ENCODE measurements around the gene TFPI.
"Not testable (repeated sequence)": the region's sequence is repeated elsewhere in the genome, so short reads cannot be mapped to it uniquely, and the experiment has no call there.

The TFPI gene

DNA sequence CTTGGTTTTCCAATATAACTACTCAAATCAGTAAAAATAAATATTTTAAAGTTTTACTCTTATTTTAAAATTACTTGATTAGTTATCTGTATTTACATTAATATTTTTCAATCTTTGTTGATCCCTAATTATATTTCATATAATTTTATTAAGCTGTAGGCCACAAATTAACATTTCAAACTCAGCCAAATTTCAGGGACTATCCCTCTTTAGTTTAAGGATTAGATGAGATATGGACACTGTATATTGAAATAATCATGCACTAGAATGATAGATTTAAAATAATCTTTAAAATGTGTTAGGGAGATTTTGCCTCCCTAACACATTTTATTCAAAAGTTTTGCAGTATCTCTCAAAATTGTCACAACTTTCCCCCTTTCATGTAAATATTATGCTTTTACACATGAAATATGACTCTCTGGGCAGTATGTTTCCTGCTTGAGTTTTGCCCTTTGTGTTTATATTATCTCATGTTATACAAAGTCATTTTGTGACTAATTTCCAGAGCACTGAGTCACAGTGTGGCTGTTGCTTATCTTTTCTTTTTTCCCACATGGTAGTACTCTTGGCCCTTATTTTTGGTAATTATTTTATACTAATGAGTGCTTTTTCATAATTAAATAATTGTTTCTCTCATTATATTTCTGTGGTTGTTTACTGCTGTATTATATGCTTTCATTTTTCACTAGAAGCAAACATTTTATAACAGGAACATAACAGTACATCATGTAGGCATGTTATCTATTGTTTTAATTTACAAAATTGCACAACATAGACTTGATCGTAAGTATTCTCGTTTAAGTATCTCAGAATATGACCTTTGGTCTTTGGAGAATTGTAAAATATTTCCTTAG lies 1.2 kb downstream of the TFPI start:
- DNase-seq = no peak

GRCh38 chr2:187552381-187552780 lies 1.9 kb downstream of the TFPI start:
- DNase-seq = no peak

DNA sequence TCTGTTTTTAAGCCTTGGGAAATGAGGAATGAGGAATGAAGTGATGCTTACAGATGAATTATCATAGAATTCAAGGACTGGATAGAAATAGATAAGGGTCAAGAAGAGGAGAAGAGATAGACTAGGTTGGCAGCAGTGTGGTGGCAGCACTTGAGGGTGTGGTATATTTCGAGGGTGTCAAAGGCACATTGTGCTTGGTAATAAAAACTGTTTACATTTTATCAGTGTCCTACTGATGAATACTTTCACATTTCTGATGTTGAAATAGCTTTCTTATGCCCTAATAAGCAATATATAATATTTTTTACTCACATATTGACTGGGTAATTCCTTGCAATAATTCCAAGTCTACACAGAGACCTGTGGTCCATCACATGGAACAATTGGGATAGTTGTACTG lies 3.4 kb downstream of the TFPI start:
- DNase-seq = no peak

DNA sequence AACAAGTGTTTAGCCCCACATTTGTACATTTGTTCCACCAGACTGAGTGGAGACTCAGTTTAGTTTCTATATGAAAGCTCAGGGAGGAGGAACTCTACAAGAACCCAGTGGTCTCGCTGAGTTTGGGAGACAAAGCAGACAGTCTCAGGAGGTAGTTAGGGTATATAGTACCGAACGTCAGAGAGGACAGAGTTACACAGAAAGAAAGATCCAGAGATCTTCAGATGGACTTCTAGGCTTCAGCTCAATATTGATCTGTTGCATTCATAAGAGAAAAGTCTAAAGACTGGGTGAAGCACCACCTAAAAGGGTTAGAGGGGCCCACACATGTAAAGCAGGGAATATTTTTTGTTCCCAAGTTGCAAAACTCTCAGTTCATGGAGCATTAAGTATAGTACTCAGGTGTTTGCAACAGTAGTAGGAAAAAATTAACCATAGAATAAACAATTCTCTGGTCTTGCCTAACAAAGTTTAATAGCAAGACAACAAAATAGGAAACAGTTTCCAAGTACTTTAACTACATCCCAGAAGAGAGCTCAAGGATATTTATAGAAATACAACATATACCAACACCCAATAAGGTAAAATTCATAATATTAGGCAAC lies 4.2 kb downstream of the TFPI start:
- no peak for DNase-seq

- no peak for DNase-seq
Observed at GRCh38 chr2:187549193-187549592, 5.0 kb downstream of the TFPI start.

- no peak for DNase-seq
Observed at GRCh38 chr2:187548656-187549055, 5.6 kb downstream of the TFPI start.

DNA sequence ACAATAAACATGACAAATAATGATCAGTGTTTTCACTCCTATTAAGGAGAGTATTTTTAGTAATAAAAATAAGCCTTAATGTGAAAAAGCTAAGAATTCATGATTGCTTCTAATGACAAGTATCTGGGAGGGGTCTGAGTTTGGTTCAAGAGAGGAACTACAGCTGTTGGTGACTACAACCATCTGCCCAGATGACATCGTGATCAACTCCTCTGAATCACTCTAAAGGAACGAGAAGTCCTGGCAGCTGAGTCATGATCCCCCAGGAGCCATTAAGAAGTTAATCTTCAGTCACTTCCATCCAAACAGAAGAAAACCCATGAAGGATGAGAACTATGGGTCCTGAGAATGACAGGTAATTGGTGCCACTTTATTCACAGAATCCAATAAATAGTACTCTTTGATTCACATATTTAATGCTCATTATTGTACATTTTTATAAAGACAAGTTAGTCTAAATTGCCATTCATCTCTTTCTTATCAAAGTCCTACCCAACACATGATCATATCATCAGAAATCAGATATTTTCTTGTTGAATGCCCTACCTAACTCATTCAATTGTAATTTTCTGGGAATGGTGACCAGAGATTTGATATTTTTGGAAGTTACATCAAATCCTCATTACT lies 6.8 kb downstream of the TFPI start:
- DNase-seq = peak in 1 of 2 donors; percentile 13

DNA sequence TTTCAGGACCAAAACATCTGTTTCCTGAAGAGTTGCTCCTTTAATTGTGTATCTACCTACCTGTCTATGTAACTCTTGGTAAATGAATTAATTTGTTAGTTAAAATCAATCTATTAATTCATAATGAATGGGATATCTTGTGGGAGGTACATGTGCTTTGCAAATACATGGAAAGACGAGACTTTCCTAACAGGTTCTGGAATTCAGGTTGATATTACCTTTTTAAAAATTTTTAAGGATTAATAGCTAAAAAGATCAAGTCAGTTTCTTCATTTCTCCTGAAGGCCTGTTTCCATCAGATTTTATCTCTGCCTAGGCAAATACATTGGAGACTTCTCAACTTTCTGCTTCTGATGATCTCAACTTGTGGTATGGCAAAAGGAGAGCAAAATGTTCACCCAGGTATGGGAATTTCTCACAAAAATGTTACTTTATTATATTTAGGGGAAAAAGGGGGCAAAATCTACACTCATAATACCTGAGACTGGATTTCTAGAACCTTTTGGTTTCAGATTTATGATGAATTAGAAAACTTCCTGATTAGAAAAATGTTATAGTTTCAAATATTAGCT lies 7.4 kb downstream of the TFPI start:
- no peak for DNase-seq

GRCh38 chr2:187545238-187545751 lies 8.9 kb downstream of the TFPI start:
- DNase-seq = no peak

GRCh38 chr2:187544371-187545080 lies 9.7 kb downstream of the TFPI start:
- no peak for DNase-seq

- no peak for DNase-seq
Observed at GRCh38 chr2:187543488-187543887, 10.7 kb downstream of the TFPI start.

GRCh38 chr2:187542123-187542522 lies 12.1 kb downstream of the TFPI start:
- no peak for DNase-seq

DNA sequence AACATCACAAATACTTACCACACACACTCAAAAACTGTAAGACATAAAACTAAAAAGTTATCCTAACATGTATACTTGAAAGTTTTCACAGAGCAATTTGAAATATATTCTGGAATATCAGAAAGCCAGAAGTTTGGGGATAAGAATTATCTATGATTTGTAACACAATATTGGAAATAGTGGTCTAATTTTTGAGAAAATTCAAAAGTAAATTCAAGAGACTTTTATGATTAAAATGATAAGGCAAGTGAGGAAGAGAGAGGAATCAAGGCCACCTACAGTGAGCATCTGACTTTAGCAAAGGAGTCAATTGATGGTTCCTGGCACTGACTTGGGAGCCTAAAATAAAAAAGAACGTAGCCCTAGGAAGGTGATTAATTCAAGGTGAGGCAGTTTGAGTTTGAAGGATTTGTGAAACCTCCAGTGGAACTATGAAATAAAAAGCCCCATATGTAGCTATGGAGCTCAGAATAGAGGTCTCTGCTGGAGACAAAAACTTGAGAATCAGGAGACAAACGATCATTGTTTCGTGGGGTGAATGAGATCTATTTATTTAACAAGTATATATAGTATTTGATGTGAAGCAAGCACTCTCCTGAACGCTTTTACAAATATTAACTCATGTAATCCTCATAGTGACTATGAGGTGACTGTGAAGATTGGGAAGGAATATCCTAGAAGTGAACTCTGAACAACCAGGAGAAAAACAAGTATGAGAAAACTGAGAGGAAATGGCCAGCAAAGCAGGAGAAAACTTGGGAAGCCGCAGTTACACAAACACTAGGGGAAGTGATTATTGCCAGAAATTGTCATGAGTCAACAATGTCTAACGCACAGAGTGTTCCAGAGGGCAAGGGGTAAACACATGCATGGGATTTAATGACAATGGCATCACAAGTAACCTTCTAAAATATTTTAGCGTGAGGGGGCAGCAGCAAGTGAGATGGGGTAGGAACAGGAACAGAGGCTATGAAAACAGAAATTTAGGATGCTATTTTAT lies 12.8 kb downstream of the TFPI start:
- no peak for DNase-seq

DNA sequence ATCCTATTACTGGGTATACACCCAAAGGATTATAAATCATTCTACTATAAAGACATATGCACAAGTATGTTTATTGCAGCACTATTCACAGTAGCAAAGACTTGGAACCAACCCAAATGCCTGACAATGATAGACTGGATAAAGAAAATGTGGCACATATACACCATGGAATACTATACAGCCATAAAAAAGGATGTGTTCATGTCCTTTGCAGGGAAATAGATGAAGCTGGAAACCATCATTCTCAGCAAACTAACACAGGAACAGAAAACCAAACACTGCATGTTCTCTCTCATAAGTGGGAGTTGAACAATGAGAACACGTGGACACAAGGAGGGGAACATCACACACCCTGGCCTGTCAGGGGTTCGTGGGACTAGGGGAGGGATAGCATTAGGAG lies 16.0 kb downstream of the TFPI start:
- DNase-seq = not testable (repeated sequence)

GRCh38 chr2:187535381-187535780 lies 18.9 kb downstream of the TFPI start:
- not testable (repeated sequence) for DNase-seq

DNA sequence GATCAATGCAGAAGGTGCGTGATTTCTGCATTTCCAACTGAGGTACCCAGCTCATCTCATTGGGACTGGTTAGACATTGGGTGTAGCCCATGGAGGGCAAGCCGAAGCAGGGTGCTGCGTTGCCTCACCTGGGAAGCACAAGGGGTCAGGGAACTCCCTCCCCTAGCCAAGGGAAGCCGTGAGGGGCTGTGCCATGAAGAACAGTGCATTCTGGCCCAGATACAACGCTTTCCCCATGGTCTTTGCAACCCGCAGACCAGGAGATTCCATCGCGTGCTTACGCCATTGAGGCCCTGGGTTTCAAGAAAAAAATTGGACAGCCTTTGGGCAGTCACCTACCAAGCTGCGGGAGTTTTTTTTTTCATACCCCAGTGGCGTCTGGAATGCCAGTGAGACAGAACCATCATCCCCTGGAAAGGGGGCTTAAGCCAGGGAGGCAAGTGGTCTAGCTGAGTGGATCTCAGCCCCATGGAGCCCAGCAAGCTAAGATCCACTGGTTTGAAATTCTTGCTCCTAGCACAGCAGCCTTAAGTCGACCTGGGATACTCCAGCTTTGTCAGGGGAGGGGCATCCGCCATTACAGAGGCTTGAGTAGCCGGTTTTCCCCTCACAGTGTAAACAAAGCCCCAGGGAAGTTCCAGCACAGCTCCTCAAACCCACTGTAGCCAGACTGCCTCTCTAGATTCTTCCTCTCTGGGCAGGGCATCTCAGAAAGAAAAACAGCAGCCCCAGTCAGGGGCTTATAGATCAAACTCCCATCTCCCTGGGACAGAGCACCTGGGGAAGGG lies 21.7 kb downstream of the TFPI start:
- DNase-seq = no peak

- no peak for DNase-seq
Observed at GRCh38 chr2:187529977-187530721, 24.1 kb downstream of the TFPI start.

- DNase-seq = no peak
Observed at GRCh38 chr2:187529248-187529976, 24.8 kb downstream of the TFPI start.

DNA sequence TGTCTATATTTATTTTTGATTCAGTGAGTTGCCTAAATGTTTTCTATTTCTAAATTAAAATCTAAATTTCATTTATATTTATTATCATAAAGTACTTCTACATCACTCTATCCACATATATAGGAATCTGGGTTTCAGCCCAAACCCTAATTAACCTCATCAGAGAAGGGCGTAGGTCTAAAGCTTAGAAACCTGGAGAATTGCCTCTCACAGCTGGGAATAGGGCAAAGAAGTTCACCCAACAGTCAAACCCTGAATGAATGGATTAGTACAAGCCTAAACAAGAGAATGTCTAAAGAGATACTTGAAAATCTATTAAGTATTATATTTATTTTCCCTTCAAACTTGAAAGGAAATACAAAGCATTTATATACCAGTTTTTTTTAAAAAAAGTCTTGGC lies 26.2 kb downstream of the TFPI start:
- DNase-seq = no peak
